HG03196 (cell line): ENCODE data around the gene CEP164.

Source experiments
- ATAC-seq: cut with Tn5 transposase; IDR thresholded peaks from one replicate; pipeline ENCODE4 v1.9.1; 2021; ENCODE audit not compliant: unreplicated experiment

Gene CEP164

DNA sequence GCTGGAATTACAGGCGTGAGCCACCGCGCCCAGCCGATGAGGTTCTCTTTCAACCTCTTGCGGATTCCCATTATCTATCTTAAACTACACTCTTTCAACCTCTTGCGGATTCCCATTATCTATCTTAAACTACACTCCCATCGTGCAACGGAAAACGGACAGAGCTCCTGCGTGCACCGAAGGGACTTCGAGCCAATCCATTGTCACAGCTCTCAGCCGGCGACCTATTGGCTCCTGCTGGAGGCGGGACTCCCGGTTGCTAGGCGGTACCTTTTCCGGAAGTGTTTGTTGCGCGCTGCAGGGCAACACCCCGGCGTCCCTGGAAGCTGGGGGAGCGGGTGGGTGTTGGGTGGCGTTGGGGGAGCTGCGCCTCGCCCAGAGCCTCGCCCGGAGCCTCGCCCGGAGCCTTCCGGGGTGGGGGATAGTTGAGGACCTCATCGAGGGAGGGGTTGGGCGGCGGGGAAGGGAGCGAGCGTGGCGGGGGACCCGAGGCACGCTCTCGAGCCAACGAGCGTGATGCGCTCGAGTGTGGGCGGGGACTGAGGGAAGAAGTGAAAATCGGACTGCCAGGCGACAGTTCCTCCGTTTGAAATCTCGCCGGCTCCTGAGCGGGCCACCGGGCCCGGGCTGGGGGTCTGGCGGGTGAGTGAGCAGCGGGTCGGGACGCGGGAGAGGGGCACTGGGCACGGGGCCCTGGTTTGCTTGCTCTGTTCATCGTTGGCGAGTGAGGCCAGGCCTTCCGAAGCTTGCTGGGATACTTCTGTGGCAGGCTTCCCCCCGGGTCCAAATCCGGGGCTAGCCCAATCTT, at the start of gene CEP164:
Gene CEP164, plus strand, starts transcription at position 288 of the 808 bp plus-strand sequence. CDS start 10,733 bp downstream, outside the sequence.
- ATAC-seq, result peak; percentile 96

DNA sequence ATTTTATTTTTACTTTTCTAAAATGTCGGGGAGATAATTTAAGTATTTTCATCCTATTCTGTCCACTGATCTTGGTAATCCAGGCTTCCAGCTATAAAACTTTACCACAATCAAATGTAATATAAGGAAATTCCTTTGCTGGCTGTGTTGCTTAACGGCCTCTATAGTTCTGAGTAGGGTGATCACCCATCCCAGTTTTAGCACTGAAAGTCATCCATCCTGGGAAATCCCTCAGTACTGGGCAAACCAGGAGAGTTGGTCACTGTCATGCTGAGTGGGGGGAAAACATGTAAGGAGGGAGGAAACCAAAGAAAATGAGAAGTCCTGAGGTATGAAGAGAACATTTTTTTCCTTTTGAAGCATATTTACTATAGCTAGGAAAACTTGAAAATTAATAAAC, 49.3 kb upstream of the CEP164 start:
- ATAC-seq, result no peak

DNA sequence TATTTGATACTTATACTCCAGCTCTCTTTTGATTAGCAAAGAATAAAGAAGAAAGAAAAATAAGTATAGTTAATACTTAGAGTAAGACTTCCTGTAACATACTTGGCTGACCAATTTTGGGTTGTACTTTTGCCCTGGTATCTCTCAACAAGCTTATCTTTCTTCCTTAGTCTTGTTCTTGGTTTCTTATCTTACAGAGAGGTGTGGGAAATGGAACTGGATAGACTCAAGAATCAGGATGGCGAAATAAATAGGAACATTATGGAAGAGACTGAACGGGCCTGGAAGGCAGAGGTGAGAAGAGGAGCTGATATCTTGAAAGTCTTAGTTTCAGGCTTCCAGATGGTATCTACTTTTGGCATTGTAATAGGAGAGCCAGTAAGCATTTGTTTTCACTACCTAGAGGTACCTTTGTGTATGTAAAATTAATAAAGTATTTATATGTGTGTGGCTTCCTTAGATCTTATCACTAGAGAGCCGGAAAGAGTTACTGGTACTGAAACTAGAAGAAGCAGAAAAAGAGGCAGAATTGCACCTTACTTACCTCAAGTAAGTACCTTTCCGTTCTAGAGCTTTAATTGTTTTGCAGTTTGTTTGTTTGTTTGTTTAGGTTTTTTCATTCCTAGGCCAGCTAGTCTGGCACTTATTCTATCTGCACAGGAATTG, 47.8 kb upstream of the CEP164 start:
- ATAC-seq, result no peak

DNA sequence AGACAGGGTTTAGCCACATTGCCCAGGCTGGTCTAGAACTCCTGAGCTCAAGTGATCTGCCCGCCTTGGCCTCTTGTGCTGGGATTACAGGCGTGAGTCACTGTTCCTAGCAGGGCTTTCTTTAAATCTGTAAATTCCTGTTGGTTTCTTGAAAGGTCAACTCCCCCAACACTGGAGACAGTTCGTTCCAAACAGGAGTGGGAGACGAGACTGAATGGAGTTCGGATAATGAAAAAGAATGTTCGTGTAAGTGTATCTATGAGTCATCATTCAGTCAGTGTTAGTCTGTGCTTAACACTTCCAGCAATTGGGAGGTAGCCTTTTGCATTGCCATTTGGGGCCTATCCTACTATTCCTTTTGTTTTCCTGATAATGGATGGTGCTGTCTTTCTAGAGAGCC, 46.5 kb upstream of the CEP164 start:
- ATAC-seq, result no peak

DNA sequence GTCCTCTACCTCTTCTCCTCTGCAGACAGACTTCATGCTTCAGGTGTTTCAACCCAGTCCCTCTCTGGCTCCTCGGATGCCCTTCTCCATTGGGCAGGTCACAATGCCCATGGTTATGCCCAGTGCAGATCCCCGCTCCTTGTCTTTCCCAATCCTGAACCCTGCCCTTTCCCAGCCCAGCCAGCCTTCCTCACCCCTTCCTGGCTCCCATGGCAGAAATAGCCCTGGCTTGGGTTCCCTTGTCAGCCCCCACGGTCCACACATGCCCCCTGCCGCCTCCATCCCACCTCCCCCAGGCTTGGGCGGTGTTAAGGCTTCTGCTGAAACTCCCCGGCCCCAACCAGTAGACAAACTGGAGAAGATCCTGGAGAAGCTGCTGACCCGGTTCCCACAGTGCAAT, 45.8 kb upstream of the CEP164 start:
- no peak for ATAC-seq

DNA sequence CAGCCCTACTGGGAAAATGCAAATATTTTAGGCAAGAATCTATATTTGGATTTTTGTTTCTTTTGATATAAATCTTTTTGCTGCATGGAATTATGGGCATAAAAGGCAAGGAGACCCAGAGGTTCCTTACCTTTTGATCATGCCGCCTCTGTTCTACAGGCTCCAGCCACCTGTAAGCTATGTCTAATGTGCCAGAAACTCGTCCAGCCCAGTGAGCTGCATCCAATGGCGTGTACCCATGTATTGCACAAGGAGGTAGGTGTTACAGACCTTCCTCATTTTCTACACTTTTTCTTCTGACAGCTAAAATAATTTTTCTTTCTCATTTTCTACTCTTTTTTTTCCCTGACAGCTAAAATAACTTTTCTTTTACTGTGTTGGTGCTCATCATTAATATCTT, 44.7 kb upstream of the CEP164 start:
- ATAC-seq, result no peak

DNA sequence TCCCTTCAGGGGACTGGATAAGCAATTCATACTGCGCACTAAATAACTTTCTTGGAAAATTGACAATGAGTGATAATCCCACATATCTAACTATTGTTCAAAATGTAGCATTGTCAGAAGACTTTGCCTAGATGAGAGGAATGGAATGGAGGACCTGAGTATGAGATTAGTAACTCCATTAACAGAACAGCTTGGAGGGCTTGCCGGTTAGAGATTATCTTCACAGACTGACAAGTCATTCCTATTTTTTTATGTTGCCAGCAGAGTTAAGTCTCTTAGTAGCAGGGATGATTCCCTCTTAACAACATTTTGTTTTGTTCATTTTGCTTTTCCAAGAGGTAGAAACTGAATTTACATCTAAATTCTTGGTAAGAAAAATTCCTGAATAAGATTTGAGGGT, 43.6 kb upstream of the CEP164 start:
- no peak for ATAC-seq

DNA sequence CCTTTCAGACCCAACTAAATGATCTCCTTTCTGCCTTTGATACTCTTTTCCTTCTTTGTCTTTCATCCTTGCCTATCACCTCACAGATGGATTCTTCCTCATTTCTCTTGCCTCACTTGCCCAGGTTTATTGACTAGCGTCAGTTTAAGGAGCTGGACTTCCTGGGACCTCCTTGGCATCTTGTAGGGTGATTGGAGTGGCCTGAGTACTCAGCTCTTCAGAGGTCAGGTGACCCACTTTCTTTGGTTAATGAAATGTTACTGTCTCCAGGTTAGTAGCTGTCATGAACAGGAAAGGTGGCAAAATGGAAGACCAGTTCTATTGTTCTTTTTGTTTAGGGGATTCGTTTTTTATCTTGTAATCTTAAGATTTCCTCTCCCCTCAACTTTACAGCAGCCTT, 41.1 kb upstream of the CEP164 start:
- ATAC-seq, result no peak

DNA sequence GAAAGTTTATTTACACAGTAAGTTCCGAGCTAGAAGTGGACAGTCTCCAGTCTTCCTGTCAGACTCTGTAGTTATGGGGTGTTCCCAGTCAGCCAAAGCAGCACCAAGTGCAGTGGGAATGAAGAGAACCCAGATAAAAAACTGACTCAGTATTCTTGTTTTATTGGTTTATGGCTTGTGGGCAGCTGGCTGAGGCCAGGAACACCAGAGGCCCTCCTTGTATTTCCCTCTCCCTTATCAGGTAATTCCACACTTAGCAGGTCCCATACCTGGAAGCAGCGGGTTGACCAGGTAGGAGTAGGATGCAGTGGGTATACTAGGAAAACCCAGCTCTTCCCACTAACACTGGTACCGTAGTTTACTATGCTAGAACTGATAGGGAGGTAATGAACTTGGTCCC, 40.0 kb upstream of the CEP164 start:
- ATAC-seq, result no peak

DNA sequence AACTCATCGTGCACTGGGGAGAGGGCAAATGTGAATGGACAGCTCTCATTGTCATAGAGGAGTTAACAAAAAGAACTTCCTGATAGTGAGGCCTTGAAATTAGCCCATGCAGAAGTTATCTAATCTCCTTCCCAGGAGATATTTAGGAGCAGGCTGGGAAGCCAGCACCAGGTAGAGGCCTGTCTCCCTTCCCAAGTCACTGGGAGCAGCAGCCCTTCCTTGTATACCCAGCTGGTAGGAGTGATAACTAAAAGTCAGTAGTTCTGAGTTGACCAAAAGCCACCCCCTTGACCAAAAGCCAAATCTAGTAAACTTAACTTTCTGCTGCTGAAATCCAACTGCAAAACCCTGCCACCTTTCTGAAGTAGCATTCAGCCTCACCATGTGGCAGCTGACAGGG, 37.9 kb upstream of the CEP164 start:
- no peak for ATAC-seq

DNA sequence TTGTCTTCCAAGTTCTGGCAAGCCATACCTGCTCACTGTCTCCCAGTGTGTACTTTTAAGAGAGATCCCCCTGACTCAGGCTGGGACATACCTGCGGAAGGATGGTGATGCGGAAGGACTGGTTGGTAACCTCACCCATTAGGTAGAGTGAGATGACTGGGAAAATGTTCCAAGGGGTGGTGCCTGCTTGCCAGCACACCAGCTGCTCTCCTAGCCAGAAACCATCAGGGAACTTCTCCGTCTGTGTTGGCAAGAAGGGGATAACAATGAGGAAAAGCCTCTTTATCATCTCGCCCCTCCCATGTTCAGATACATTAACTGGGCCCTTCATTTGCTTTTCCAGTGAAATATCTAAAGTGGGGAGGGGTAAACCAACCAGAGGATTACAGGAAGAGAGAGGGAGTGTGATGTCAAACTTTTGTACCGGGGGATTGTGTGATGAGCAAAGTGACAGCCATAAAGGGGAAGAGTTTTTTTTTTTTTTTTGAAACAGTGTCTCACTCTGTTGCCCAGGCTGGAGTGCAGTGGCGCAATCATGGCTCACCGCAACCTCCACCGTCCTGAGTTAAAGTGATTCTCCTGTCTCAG, 36.8 kb upstream of the CEP164 start, which contains the start of gene BACE1-AS:
Gene BACE1-AS, plus strand, starts transcription at position 538 of the 588 bp plus-strand sequence.
- ATAC-seq, result no peak

DNA sequence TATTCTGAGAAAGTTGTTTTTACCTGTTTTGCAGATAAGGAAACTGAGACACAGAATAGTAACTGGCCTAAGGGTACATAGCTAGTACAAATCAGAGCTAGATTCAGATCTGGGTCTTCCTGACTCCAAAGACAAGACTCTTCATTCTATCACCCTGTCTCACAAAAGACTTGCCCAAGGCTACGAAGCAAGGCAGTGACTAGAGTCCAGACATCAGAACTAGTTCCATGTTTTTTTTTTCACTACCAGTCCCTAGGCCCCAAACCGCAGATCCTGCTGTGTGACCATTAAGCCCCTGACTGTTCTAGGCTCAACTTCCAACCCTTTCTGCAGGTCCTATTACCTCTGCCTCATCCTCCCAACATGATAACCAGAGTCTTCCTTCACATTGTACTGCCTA, 35.0 kb upstream of the CEP164 start:
- no peak for ATAC-seq

DNA sequence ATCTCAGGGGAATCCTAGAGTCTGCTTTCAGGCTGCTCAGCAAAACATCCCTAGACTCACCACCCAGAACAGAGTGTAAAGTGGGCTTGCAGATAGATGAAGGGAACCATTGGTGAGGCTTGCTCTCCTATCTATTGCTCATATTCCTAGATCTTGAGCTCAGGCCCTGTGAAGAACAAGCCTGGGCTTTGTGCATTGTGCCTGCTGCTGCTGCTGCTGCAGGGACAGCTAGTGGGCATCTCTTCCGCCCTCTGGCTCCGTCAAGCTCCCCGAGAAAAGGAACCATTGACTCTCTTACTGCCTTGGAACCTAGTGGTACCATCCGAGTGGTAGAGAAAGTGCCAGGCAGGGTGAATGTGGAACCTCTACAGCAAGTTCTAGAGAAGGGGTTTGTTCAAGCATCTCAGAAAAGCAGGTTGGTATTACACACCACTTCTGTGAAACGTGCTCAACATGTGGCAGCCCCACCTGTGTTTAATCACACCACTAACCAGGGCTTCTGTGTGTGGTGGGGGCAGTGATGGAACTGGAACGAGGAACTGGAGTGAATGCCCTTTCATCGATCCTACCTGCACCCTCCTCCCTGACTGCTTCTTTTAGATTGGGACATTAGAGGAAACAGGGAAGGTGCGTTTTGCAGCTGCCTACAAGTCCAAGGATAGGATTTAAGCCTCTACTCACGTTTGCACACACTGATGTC, 32.1 kb upstream of the CEP164 start:
- ATAC-seq, result no peak

DNA sequence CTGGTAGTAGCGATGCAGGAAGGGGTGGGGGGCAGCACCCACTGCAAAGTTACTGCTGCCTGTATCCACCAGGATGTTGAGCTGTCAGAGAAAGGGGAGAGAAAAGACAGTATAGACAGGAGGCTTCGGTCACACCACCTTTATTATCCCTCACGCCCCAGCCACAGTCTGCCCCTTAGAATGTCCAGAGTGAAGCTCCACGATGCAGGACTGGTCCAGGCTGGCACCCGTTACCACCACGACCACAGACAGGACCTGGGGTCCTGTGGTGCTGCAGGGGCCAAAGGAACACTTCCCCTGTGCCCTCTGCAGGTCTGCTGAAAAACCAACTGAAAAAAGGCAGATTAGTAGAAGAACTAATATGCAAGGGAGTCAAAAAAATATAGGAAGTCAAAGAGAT, 30.8 kb upstream of the CEP164 start:
- ATAC-seq, result no peak

DNA sequence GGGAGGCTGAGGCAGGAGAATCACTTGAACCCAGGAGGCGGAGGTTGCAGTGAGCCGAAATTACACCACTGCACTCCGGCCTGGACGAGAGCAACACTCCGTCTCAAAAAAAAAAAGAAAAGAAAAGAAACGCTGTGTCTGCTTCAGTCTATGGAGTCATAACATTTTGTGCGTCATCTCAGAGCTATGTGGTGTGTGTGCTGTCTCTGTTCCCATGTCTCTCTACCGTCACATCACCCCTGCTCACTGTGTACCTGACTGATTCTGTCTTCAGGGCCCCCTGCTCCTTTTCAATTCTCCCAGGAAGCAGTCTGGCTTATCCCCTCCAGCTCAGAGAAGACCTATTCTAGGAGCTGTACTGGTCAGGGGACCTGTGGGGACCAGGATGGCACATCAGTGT, 29.5 kb upstream of the CEP164 start:
- ATAC-seq, result no peak

DNA sequence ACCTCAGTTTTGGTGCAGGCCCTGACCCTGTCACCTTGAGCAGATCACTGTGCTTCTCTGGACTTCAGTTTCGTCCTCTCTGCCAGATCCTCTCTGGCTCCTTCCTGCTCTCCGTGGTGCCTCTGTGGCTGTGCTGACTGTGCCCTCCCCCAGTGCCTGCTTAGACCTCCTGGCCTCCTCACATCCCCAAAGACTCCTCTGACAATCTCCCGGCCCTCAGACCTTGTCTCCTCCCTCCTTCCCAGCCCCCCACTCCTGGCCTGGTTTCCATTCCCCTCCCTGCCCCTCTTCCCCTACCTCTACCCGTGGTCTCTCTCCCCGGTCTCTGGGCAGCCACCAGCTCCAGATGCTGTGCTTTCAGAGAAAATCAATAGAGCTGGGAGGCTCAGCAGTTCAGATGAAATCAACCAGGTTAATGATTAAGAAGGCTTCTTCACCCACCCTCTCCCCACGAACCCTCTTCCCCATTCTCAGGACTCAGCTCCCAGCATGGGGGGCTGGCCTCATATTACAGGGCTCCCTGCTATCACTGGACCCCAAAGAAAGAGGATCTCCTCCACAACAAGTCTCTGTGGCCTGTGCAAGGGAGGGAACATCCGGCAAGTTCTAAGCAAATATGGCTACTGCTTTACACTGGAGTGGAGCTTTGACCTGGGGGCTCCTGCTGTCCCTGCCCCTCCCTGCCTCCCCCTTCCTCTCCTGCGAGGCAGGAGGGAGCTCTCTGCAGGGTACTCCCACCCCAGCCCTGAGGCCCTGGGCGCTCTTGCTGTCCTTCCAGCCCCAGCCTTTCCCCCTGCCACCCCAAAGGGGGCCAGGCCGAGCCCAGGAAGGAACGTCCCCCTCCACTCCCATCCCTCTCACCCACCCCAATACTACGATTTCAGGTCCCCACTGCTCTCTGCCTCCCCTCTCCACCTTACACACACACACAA, 28.0 kb upstream of the CEP164 start:
- ATAC-seq, result no peak

DNA sequence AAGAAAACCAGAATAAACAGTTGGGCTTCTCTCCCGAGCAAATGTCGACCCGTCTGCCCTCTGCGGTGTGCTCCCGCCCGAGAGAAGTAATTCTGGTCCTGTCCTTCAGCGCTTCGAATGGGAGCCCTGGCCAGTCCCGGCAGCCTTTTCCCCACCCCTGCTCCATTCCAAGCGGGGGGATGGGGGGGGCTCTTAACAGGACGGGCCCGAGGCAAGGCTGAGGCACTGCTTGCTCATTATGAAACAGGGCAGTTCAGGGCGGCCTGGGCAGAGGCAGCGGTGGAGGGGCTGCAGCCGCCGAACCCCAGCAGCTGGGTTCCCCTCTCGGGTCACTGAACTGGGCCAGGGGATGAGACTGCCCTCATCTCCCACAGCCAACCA, 27.4 kb upstream of the CEP164 start:
- ATAC-seq, result no peak

DNA sequence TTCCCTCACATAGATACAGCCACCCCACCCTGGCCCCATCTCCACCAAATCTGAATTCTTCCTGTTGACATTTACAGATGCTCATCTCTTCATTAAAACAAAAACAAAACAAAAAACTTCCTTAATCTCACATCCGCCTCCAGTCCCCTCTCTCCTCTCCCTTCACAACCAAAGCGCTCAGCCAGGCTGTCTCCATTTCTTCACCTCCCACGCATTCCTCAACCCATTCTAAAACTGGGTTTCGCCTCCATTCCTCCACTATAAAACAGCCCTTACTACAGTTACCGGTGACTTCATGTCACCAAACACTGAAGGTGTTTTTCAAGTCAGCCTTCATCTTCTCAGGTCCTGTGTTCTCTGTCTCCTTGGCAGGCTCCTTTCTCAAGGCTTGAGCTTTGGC, 26.9 kb upstream of the CEP164 start:
- ATAC-seq, result no peak

DNA sequence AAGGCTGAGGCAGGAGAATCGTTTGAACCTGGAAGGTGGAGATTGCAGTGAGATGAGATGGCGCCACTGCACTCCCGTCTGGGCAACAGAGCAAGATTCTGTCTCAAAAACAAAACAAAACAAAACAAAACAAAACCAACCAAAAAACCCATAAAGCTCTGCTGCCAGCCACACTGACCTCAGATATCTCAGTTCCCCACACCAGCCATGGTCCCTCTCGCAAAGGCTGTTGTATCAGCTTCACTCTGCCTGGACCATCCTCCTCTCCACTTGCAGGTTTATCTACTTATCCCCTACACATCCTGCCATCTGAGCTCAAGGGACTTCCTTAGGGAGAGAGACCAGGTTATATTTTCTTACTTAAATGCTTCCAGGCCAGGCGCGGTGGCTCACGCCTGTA, 25.4 kb upstream of the CEP164 start:
- no peak for ATAC-seq

DNA sequence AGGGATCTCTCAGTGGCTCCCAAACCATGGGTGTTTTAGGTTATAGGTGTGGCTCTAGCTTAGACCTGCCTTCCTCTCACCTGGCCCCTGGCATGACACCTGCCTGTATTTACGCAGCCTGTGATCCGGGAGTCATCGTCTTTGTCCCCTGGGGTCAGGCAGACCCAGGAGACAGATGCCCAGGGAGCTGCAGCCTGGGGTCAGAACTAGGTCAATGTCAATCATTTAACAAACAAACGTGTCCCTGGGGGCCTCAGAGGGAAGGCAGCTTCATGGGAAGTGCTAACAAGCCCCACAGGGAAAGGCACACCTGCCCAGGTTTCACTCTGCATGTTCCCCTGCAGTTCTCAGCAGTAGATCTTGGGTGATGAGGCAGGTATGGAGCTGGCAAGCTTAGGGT, 24.6 kb upstream of the CEP164 start:
- ATAC-seq, result no peak
